HepG2 (cell line): ENCODE data around the gene APOBEC3B. TPM values are rescaled to one million over a fixed set of nuclear protein-coding genes. Genes with fewer than 3 reads are reported as not detected.
A peak's percentile ranks its signal among the peaks of the same experiment; 100 is the strongest.
"Not testable (repeated sequence)": the region's sequence is repeated elsewhere in the genome, so short reads cannot be mapped to it uniquely, and the experiment has no call there.

ENCODE experiments used
- ATAC-seq: fragments of 200-7000 bp; cut with Tn5 transposase; 3 replicates; pipeline ENCODE4 v1.9.1; 2020; ENCODE audit warnings: mild to moderate bottlenecking, moderate library complexity
- BruUV-seq: library from RNA; stranded (reverse); fragments of 400-500 nt; replicated peaks from 2 replicates; lab custom pipeline; 2021; lab: Mats Ljungman, UMichigan
- CTCF ChIA-PET: fragments of 300-600 bp; formaldehyde crosslinking; extraction: SDS; loops from one replicate; lab custom pipeline; 2021; ENCODE audit warnings: low total read pairs, inconsistent platforms, low intra/inter-chr PET ratio; lab: Yijun Ruan, JAX
- POLR2A ChIA-PET: fragments of 350-600 bp; sonication (Branson Sonifier 250); formaldehyde crosslinking; loops from one replicate; lab custom pipeline; 2020; ENCODE audit warnings: antibody characterized with exemption, inconsistent platforms; lab: Yijun Ruan, JAX
- DNase-seq: peaks from one replicate; pipeline ENCODE4 v3.0.0-alpha.2; 2015; ENCODE audit warnings: low spot score
- FAIRE-seq: peaks from 3 replicates; lab custom pipeline; 2011; peaks lifted over from hg19 to GRCh38; lab: Jason Lieb, UNC
- H2AFZ ChIP-seq: one replicate; pipeline ENCODE4 v1.6.1; 2011; ENCODE audit warnings: low read length, inconsistent platforms
- H3K27ac ChIP-seq: fragments of 300-600 bp; 3 replicates; pipeline ENCODE4 v1.8.0; 2011; ENCODE audit warnings: mixed run types, mild to moderate bottlenecking, mixed read lengths, low read length, inconsistent platforms; ENCODE audit not compliant: insufficient read depth; ENCODE audit errors: extremely low read length
- H3K27me3 ChIP-seq, 2 experiments: fragments of 200-600 bp in 1 of 2; 2 replicates in 1 of 2; 3 replicates in 1 of 2; pipeline versions ENCODE4 v1.6.0 to v1.8.0; 2011; ENCODE audit warnings: low read length in 2 of 2, mild to moderate bottlenecking in 2 of 2, moderate library complexity in 2 of 2, inconsistent platforms in 1 of 2; ENCODE audit not compliant: insufficient read depth in 2 of 2, control insufficient read depth in 1 of 2
- H3K36me3 ChIP-seq, 2 experiments: fragments of 200-600 bp in 1 of 2; replicated peaks in 1 of 2; 2 replicates in 1 of 2; 3 replicates in 1 of 2; pipeline versions ENCODE4 v1.5.1 to v1.8.0; 2011; ENCODE audit warnings: low read length in 2 of 2, inconsistent platforms in 1 of 2; ENCODE audit not compliant: insufficient read depth in 2 of 2, control insufficient read depth in 1 of 2
- H3K4me1 ChIP-seq: 2 replicates; pipeline ENCODE4 v1.5.1; 2012; ENCODE audit warnings: low read length, inconsistent platforms; ENCODE audit not compliant: insufficient read depth
- H3K4me2 ChIP-seq: 2 replicates; pipeline ENCODE4 v1.6.0; 2011; ENCODE audit warnings: low read depth, low read length, inconsistent platforms
- H3K4me3 ChIP-seq, 3 experiments: fragments of 200-600 bp in 1 of 3; sonication (generic), shearing (Covaris generic) in 1 of 3; replicated peaks in 1 of 3; 2 replicates each; pipeline ENCODE4 v1.5.1; 2011 to 2016; ENCODE audit warnings: low read length in 3 of 3, inconsistent platforms in 2 of 3, low read depth in 2 of 3, mild to moderate bottlenecking in 2 of 3, control low read depth in 1 of 3, mixed read lengths in 1 of 3; ENCODE audit not compliant: insufficient read depth in 1 of 3
- H3K79me2 ChIP-seq: one replicate; pipeline ENCODE4 v1.6.1; 2011; ENCODE audit warnings: low read length, inconsistent platforms; ENCODE audit not compliant: insufficient read depth
- H3K9ac ChIP-seq: 2 replicates; pipeline ENCODE4 v1.6.0; 2011; ENCODE audit warnings: mild to moderate bottlenecking, low read depth, low read length, inconsistent platforms; ENCODE audit not compliant: insufficient read depth
- H3K9me3 ChIP-seq: 2 replicates; pipeline ENCODE4 v1.5.1; 2012; ENCODE audit warnings: mild to moderate bottlenecking, low read length
- H4K20me1 ChIP-seq: 2 replicates; pipeline ENCODE4 v1.6.0; 2011; ENCODE audit warnings: inconsistent platforms, mild to moderate bottlenecking, low read length, moderate library complexity; ENCODE audit not compliant: insufficient read depth
- PHF8 ChIP-seq: sonication (generic); formaldehyde crosslinking; IDR thresholded peaks from 2 replicates; pipeline ENCODE4 v1.5.0; 2020; ENCODE audit warnings: missing genetic modification reagents
- POLR2A ChIP-seq, 2 experiments: IDR thresholded peaks; 2 replicates each; pipeline ENCODE4 v1.6.1; 2011; ENCODE audit warnings: low read depth in 2 of 2, low read length in 2 of 2, mild to moderate bottlenecking in 1 of 2, moderate library complexity in 1 of 2; ENCODE audit not compliant: insufficient read depth in 1 of 2
- RARA ChIP-seq: IDR thresholded peaks from 2 replicates; pipeline ENCODE4 v1.6.1; 2016; ENCODE audit warnings: missing genetic modification reagents, missing compliant biosample characterization
- TAF1 ChIP-seq: sonication (generic); formaldehyde crosslinking; IDR thresholded peaks from 2 replicates; pipeline ENCODE4 v1.4.0; 2020; ENCODE audit warnings: missing genetic modification reagents
- ZNF263 ChIP-seq: sonication (generic); formaldehyde crosslinking; IDR thresholded peaks from 2 replicates; pipeline ENCODE4 v1.4.0; 2020; ENCODE audit warnings: missing genetic modification reagents
- ZNF781 ChIP-seq: sonication (generic); formaldehyde crosslinking; IDR thresholded peaks from 2 replicates; pipeline ENCODE4 v1.5.1; 2020; ENCODE audit warnings: borderline replicate concordance, mild to moderate bottlenecking, missing genetic modification reagents; ENCODE audit errors: not compliant biosample characterization
- WGBS: methylation state at CpG from one replicate; pipeline ENCODE4 v1.1.6; 2017; ENCODE audit warnings: low lambda C conversion rate; 5-methylcytosine and 5-hydroxymethylcytosine counted together
- in situ Hi-C: cut with HindIII; loops from 2 replicates; pipeline ENCODE4 v1.10.0; 2017; ENCODE audit warnings: low pct_unique_long_range_greater_than_20kb; ENCODE audit not compliant: extremely low pct_ligation_motif_present
- intact Hi-C: fragments of 100-400 bp; cut with micrococcal nuclease; formaldehyde crosslinking; loops from one replicate; pipeline ENCODE4 v1.10.0; 2022; ENCODE audit not compliant: unreplicated experiment
- polyA plus RNA-seq, 8 experiments: library from polyadenylated mRNA; depleted of rRNA in 3 of 8; stranded (reverse) in 7 of 8; unstranded in 1 of 8; fragments of >200 nt; fragmentation: Illumina TruSeq in 4 of 8; extraction: Trizol in 4 of 8; gene quantifications; 2 replicates each; pipeline versions ENCODE4 v1.2.1 to v1.2.3, GENCODE V29; 2011 to 2016; ENCODE audit warnings: low read depth in 4 of 8, missing spikeins in 1 of 8, mixed read lengths in 1 of 8; ENCODE audit not compliant: insufficient read depth in 1 of 8
- total RNA-seq, 5 experiments: library from RNA; depleted of rRNA; stranded (reverse); fragments of >200 nt; fragmentation: Illumina TruSeq; extraction: Trizol; gene quantifications; 2 replicates each; pipeline ENCODE4 v1.2.3, GENCODE V29; 2016; ENCODE audit warnings: low read depth in 1 of 5
- TF ChIP-seq, protein P1 (sequence below): sonication (generic); formaldehyde crosslinking; IDR thresholded peaks from 2 replicates; pipeline ENCODE4 v1.4.0; 2020; ENCODE audit warnings: missing genetic modification reagents
- TF ChIP-seq, protein P2 (sequence below): sonication (generic); formaldehyde crosslinking; IDR thresholded peaks from 2 replicates; pipeline ENCODE4 v1.5.1; 2020; ENCODE audit warnings: mild to moderate bottlenecking, missing genetic modification reagents, moderate library complexity
- TF ChIP-seq, protein P3 (sequence below): IDR thresholded peaks from 2 replicates; pipeline ENCODE4 v1.6.1; 2016; ENCODE audit warnings: mild to moderate bottlenecking
- TF ChIP-seq, protein P4 (sequence below), 2 experiments: sonication (generic) in 1 of 2; formaldehyde crosslinking in 1 of 2; IDR thresholded peaks; 2 replicates each; pipeline versions ENCODE4 v1.4.0 to v1.6.1; 2018 to 2020; ENCODE audit warnings: missing genetic modification reagents in 2 of 2, borderline replicate concordance in 1 of 2, low read depth in 1 of 2, mild to moderate bottlenecking in 1 of 2, missing biosample characterization in 1 of 2
- TF ChIP-seq, protein P5 (sequence below): IDR thresholded peaks from 2 replicates; pipeline ENCODE4 v1.6.1; 2016; ENCODE audit warnings: missing genetic modification reagents, missing compliant biosample characterization

Gene APOBEC3B
- total and polyA plus RNA-seq, 2 of the 13 experiments (the other 11 are each of a cell fraction or from before 2014, with no cell fraction given): 6.7 to 8.8 TPM

DNA sequence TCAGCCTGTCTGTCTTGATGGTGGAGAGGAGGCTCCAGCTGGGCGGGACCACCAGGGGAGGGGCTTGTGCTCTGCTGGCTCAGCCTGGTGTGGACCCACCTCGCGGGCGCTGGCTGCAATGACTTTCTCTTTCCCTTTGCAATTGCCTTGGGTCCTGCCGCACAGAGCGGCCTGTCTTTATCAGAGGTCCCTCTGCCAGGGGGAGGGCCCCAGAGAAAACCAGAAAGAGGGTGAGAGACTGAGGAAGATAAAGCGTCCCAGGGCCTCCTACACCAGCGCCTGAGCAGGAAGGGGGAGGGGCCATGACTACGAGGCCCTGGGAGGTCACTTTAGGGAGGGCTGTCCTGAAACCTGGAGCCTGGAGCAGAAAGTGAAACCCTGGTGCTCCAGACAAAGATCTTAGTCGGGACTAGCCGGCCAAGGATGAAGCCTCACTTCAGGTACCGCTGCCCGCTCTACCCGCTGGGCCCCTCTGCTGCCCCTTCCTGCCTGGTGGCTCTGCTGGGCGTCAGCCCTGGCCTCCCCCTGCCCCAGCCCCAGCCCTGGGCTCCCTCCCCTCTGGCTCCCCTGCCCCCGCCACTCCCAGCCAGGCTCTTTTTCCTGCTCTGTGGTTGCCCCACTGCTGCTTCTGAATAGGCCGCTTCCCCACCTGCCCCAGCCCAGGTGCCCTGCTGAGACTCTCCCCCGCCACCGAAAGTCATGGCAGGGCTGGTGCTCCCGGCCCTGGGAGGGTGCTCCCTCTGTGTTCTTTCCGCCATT is 58.6 kb downstream of the APOBEC3B start, which contains the start of gene APOBEC3F:
APOBEC3F (plus strand) TSS at position 327 of the 759 bp plus-strand sequence; CDS start at position 424, 97 bp downstream.
- in situ Hi-C loops, CTCF ChIA-PET, H3K36me3 ChIP-seq, BruUV-seq, H3K27me3 ChIP-seq, H3K79me2 ChIP-seq, H2AFZ ChIP-seq, intact Hi-C loops, H3K9me3 ChIP-seq, H4K20me1 ChIP-seq: not testable (repeated sequence)
- peak; percentile 8 for FAIRE-seq
- WGBS: under 1% methylated on average over 19 of the region's 21 CpGs
- H3K9ac ChIP-seq: peak within 1 kb of the TSS; percentile 59; the same call in 1 of the 2 replicates
- H3K4me2 ChIP-seq: peak within 1 kb of the TSS; percentile 78
- peak within 1 kb of the TSS; percentile 60 for H3K27ac ChIP-seq
- peaks cover 33% of the 10 kb centered on the region for H3K4me1 ChIP-seq
- DNase-seq: peak; percentile 24
- peak within 1 kb of the TSS; percentile 71 to 79 (median 76) for H3K4me3 ChIP-seq
- peak; percentile 98 for ATAC-seq
- POLR2A ChIA-PET: interaction anchor here (0.6 kb wide), 1 partner anchor 19 kb away, joined by 4 read pairs; the partner anchor contains the start of gene APOBEC3D
- TF ChIP-seq, protein P1, sequence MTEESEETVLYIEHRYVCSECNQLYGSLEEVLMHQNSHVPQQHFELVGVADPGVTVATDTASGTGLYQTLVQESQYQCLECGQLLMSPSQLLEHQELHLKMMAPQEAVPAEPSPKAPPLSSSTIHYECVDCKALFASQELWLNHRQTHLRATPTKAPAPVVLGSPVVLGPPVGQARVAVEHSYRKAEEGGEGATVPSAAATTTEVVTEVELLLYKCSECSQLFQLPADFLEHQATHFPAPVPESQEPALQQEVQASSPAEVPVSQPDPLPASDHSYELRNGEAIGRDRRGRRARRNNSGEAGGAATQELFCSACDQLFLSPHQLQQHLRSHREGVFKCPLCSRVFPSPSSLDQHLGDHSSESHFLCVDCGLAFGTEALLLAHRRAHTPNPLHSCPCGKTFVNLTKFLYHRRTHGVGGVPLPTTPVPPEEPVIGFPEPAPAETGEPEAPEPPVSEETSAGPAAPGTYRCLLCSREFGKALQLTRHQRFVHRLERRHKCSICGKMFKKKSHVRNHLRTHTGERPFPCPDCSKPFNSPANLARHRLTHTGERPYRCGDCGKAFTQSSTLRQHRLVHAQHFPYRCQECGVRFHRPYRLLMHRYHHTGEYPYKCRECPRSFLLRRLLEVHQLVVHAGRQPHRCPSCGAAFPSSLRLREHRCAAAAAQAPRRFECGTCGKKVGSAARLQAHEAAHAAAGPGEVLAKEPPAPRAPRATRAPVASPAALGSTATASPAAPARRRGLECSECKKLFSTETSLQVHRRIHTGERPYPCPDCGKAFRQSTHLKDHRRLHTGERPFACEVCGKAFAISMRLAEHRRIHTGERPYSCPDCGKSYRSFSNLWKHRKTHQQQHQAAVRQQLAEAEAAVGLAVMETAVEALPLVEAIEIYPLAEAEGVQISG (CRISPR knock-in tag): peak; percentile 17; the same call in 1 of the 2 replicates
- TF ChIP-seq, protein P2, sequence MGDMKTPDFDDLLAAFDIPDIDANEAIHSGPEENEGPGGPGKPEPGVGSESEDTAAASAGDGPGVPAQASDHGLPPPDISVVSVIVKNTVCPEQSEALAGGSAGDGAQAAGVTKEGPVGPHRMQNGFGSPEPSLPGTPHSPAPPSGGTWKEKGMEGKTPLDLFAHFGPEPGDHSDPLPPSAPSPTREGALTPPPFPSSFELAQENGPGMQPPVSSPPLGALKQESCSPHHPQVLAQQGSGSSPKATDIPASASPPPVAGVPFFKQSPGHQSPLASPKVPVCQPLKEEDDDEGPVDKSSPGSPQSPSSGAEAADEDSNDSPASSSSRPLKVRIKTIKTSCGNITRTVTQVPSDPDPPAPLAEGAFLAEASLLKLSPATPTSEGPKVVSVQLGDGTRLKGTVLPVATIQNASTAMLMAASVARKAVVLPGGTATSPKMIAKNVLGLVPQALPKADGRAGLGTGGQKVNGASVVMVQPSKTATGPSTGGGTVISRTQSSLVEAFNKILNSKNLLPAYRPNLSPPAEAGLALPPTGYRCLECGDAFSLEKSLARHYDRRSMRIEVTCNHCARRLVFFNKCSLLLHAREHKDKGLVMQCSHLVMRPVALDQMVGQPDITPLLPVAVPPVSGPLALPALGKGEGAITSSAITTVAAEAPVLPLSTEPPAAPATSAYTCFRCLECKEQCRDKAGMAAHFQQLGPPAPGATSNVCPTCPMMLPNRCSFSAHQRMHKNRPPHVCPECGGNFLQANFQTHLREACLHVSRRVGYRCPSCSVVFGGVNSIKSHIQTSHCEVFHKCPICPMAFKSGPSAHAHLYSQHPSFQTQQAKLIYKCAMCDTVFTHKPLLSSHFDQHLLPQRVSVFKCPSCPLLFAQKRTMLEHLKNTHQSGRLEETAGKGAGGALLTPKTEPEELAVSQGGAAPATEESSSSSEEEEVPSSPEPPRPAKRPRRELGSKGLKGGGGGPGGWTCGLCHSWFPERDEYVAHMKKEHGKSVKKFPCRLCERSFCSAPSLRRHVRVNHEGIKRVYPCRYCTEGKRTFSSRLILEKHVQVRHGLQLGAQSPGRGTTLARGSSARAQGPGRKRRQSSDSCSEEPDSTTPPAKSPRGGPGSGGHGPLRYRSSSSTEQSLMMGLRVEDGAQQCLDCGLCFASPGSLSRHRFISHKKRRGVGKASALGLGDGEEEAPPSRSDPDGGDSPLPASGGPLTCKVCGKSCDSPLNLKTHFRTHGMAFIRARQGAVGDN: peak; percentile 65
- TF ChIP-seq, protein P3, sequence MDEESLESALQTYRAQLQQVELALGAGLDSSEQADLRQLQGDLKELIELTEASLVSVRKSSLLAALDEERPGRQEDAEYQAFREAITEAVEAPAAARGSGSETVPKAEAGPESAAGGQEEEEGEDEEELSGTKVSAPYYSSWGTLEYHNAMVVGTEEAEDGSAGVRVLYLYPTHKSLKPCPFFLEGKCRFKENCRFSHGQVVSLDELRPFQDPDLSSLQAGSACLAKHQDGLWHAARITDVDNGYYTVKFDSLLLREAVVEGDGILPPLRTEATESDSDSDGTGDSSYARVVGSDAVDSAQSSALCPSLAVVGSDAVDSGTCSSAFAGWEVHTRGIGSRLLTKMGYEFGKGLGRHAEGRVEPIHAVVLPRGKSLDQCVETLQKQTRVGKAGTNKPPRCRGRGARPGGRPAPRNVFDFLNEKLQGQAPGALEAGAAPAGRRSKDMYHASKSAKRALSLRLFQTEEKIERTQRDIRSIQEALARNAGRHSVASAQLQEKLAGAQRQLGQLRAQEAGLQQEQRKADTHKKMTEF (CRISPR knock-in tag): peak; percentile 41; the same call in 1 of the 2 replicates
- TF ChIP-seq TAF1 (peak; percentile 48; the same call in 1 of the 2 replicates), ZNF263 (CRISPR knock-in tag) (peak; percentile 99), POLR2A (IDR thresholded peaks at IDR 0.05; ENCODE audit: insufficient read depth in 1 of 2, low read depth in 2 of 2, low read length in 2 of 2) (peak; percentile 43 to 45; a peak in 2 of 4 replicates), RARA (0 out of 2 replicates have a peak, but pooled peaks have one; percentile 4), PHF8 (CRISPR knock-in tag) (peak; percentile 71), ZNF781 (peak; percentile 68)
- TF ChIP-seq, protein P4, sequence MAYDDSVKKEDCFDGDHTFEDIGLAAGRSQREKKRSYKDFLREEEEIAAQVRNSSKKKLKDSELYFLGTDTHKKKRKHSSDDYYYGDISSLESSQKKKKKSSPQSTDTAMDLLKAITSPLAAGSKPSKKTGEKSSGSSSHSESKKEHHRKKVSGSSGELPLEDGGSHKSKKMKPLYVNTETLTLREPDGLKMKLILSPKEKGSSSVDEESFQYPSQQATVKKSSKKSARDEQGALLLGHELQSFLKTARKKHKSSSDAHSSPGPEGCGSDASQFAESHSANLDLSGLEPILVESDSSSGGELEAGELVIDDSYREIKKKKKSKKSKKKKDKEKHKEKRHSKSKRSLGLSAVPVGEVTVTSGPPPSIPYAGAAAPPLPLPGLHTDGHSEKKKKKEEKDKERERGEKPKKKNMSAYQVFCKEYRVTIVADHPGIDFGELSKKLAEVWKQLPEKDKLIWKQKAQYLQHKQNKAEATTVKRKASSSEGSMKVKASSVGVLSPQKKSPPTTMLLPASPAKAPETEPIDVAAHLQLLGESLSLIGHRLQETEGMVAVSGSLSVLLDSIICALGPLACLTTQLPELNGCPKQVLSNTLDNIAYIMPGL (CRISPR knock-in tag; IDR thresholded peaks at IDR 0.05; ENCODE audit: borderline replicate concordance in 1 of 2, low read depth in 1 of 2): peak in 1 of 2 experiments; percentile 34; a peak in 1 of 4 replicates
- TF ChIP-seq, protein P5, sequence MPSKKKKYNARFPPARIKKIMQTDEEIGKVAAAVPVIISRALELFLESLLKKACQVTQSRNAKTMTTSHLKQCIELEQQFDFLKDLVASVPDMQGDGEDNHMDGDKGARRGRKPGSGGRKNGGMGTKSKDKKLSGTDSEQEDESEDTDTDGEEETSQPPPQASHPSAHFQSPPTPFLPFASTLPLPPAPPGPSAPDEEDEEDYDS (CRISPR knock-in tag): 0 out of 2 replicates have a peak, but pooled peaks have one; percentile 29
